ENCODE results near the gene KDM8. TPM values are rescaled to one million over a fixed set of nuclear protein-coding genes. Genes with fewer than 3 reads are reported as not detected.

Gene KDM8
- total RNA-seq, 3 donors from 2014 or later (not counting 1 experiment from before 2014, with no cell fraction given), result 11.4 to 17.9 (median 17.8) TPM

DNA sequence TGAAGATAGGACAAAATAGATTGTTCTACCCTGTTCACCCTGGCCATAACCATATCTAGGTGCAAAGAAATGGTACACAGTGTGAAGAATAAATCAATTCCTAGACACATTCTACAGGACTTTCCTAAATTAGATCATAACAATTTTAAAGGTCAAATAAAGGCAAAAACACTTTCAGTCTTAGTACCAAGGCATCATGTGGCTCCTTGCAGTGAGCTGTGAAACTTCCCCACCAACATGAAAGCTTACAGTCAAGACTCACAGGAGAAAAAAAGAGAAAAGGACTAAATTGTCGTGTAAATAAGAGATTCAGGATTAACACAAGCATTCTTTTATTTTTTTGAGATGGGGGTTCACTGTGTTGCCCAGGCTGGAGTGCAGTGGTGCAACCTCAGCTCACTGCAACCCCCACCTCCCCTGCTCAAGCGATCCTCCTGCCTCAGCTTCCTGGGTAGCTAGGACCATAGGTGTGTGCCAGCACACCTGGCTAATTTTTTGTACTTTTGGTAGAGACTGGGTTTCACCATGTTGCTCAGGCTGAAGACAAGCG lies 51.0 kb downstream of the KDM8 start:
- Histone ChIP-seq H3K36me3 (ENCODE audit: control insufficient read depth, insufficient read depth, low read length) (peaks cover 23% of the 10 kb centered on the region), H3K9me3 (ENCODE audit: control insufficient read depth, insufficient read depth, low read length) (no peaks in the 10 kb centered on the region), H3K4me1 (ENCODE audit: control insufficient read depth, insufficient read depth, low read length) (peaks cover 17% of the 10 kb centered on the region), H3K4me3 (ENCODE audit: low read length) (no peak overlapping the region), H3K27me3 (ENCODE audit: control insufficient read depth, insufficient read depth, low read length) (no peaks in the 10 kb centered on the region), H3K27ac (ENCODE audit: low read length) (peak overlapping the region; percentile 32)
- H3K4me1 Mint-ChIP-seq, result peaks cover 18 to 33% of the 10 kb centered on the region in 2 donors
- intact Hi-C loops (cut with micrococcal nuclease), result loop anchor here (2.0 kb wide), 1 partner anchor 20 kb away; no protein-coding TSS in a partner anchor
- H3K27me3 Mint-ChIP-seq (ENCODE audit: low read depth in 2 of 2), result no peaks in the 10 kb centered on the region
- H3K27ac Mint-ChIP-seq, result peak overlapping the region; percentile 83 to 85
- H3K4me3 Mint-ChIP-seq, result no peak overlapping the region
- H3K9me3 Mint-ChIP-seq, result no peaks in the 10 kb centered on the region
- TF ChIP-seq, protein P1, sequence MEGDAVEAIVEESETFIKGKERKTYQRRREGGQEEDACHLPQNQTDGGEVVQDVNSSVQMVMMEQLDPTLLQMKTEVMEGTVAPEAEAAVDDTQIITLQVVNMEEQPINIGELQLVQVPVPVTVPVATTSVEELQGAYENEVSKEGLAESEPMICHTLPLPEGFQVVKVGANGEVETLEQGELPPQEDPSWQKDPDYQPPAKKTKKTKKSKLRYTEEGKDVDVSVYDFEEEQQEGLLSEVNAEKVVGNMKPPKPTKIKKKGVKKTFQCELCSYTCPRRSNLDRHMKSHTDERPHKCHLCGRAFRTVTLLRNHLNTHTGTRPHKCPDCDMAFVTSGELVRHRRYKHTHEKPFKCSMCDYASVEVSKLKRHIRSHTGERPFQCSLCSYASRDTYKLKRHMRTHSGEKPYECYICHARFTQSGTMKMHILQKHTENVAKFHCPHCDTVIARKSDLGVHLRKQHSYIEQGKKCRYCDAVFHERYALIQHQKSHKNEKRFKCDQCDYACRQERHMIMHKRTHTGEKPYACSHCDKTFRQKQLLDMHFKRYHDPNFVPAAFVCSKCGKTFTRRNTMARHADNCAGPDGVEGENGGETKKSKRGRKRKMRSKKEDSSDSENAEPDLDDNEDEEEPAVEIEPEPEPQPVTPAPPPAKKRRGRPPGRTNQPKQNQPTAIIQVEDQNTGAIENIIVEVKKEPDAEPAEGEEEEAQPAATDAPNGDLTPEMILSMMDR (IDR thresholded peaks at IDR 0.05), result no peak
- 67% methylated on average over 1 of the region's 3 CpGs for WGBS (ENCODE audit: insufficient coverage)
- DNase-seq (peak in 1 of 2 donors; percentile 61), ATAC-seq (peak; percentile 68 to 88 (median 81))
- peaks cover 15% of the 10 kb centered on the region for H3K36me3 Mint-ChIP-seq

DNA sequence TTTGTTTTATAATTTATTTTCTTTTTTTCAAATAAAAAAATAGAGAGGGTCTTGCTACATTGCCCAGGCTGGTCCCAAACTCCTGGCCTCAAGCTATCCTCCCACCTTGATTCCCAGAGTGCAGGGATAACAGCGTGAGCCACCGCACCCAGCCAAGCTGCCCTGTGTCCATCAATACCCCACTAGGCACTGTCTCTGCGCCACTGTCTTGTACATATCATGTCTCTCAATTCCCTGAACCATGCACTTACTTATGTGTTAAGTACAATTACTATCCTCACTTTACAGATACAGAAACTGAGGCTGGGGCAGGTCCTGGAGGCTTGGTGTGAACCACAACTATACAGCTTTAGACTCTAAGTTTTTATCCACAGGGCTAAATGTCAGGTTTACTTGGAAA lies 53.5 kb downstream of the KDM8 start:
- Mint-ChIP-seq H3K36me3 (peaks cover 15% of the 10 kb centered on the region), H3K9me3 (no peaks in the 10 kb centered on the region), H3K27me3 (ENCODE audit: low read depth in 2 of 2) (no peaks in the 10 kb centered on the region), H3K4me3 (no peak overlapping the region), H3K4me1 (peaks cover 14 to 35% of the 10 kb centered on the region in 2 donors), H3K27ac (no peak overlapping the region)
- H3K9me3 ChIP-seq (ENCODE audit: control insufficient read depth, insufficient read depth, low read length), result no peaks in the 10 kb centered on the region
- H3K4me3 ChIP-seq (ENCODE audit: low read length), result no peak overlapping the region
- no peak for ATAC-seq
- no peaks in the 10 kb centered on the region for H3K27me3 ChIP-seq (ENCODE audit: control insufficient read depth, insufficient read depth, low read length)
- H3K4me1 ChIP-seq (ENCODE audit: control insufficient read depth, insufficient read depth, low read length), result peaks cover 17% of the 10 kb centered on the region
- intact Hi-C loops (cut with micrococcal nuclease), result no loop called here
- no peak for DNase-seq
- peaks cover 23% of the 10 kb centered on the region for H3K36me3 ChIP-seq (ENCODE audit: control insufficient read depth, insufficient read depth, low read length)
- TF ChIP-seq, protein P1 (IDR thresholded peaks at IDR 0.05), result no peak
- no peak overlapping the region for H3K27ac ChIP-seq (ENCODE audit: low read length)
- WGBS (ENCODE audit: insufficient coverage), result 100% methylated on average over 3 of the region's 3 CpGs

DNA sequence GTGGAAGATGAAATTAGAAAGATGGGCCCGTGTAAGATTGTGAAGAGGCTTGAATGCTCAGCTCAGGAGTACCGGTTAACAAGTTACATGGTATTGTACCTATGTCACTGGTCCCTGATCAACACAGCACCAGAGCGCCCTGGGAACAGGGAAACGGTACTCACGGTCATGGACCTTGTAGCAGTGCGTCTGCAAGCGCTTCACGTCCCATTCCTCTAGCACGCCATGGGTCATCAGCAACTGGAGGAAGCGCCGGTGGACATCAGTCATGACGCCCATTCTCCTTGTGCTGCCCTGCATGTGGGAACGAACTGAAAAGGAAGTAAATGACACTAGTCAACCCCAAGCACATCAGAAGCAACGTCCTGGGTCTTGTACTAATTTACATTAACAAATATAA lies 53.9 kb downstream of the KDM8 start:
- H3K4me1 ChIP-seq (ENCODE audit: control insufficient read depth, insufficient read depth, low read length), result peaks cover 17% of the 10 kb centered on the region
- no peak overlapping the region for H3K27ac ChIP-seq (ENCODE audit: low read length)
- intact Hi-C loops (cut with micrococcal nuclease), result no loop called here
- Mint-ChIP-seq H3K4me3 (no peak overlapping the region), H3K4me1 (peaks cover 13 to 35% of the 10 kb centered on the region in 2 donors), H3K36me3 (peaks cover 15% of the 10 kb centered on the region), H3K9me3 (no peaks in the 10 kb centered on the region), H3K27me3 (ENCODE audit: low read depth in 2 of 2) (no peaks in the 10 kb centered on the region), H3K27ac (no peak overlapping the region)
- TF ChIP-seq, protein P1 (IDR thresholded peaks at IDR 0.05), result no peak
- H3K36me3 ChIP-seq (ENCODE audit: control insufficient read depth, insufficient read depth, low read length), result peaks cover 23% of the 10 kb centered on the region
- ATAC-seq (no peak), DNase-seq (no peak)
- H3K9me3 ChIP-seq (ENCODE audit: control insufficient read depth, insufficient read depth, low read length), result no peaks in the 10 kb centered on the region
- 95% methylated on average over 14 of the region's 14 CpGs for WGBS (ENCODE audit: insufficient coverage)
- no peaks in the 10 kb centered on the region for H3K27me3 ChIP-seq (ENCODE audit: control insufficient read depth, insufficient read depth, low read length)
- H3K4me3 ChIP-seq (ENCODE audit: low read length), result no peak overlapping the region

DNA sequence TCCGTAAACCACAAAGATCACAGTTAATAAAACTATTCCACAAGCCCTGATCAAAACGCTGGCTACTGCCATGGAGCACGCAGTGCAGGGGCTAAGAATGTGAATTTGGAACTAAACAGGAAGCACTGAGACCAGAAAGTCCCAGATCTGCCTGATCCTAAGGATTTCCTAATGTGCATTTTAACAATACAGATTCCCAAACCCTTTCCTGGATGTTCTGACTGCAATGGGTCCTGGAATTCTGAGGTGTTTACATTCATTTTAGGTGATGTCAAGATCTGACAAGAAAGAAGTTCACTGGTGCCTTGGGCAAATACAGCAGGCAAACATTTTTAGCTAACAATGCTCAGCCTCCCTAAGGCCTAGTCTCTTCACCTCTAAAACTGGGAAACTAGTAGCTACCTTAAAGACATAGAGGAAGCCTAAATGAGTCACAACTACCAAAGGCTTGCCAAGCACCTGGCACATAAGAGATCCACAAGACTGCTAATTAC lies 55.0 kb downstream of the KDM8 start:
- H3K27ac Mint-ChIP-seq, result no peak overlapping the region
- TF ChIP-seq, protein P1 (IDR thresholded peaks at IDR 0.05), result no peak
- Histone ChIP-seq H3K4me1 (ENCODE audit: control insufficient read depth, insufficient read depth, low read length) (peaks cover 11% of the 10 kb centered on the region), H3K27ac (ENCODE audit: low read length) (no peak overlapping the region), H3K27me3 (ENCODE audit: control insufficient read depth, insufficient read depth, low read length) (no peaks in the 10 kb centered on the region), H3K4me3 (ENCODE audit: low read length) (no peak overlapping the region), H3K9me3 (ENCODE audit: control insufficient read depth, insufficient read depth, low read length) (no peaks in the 10 kb centered on the region), H3K36me3 (ENCODE audit: control insufficient read depth, insufficient read depth, low read length) (peaks cover 23% of the 10 kb centered on the region)
- no peak overlapping the region for H3K4me3 Mint-ChIP-seq
- H3K4me1 Mint-ChIP-seq, result peaks cover 23 to 45% of the 10 kb centered on the region in 2 donors
- no peak for DNase-seq
- H3K27me3 Mint-ChIP-seq (ENCODE audit: low read depth in 2 of 2), result no peaks in the 10 kb centered on the region
- 95% methylated on average over 3 of the region's 3 CpGs for WGBS (ENCODE audit: insufficient coverage)
- no peak for ATAC-seq
- peaks cover 15% of the 10 kb centered on the region for H3K36me3 Mint-ChIP-seq
- H3K9me3 Mint-ChIP-seq, result no peaks in the 10 kb centered on the region
- intact Hi-C loops (cut with micrococcal nuclease), result no loop called here
